Activated T-cell treated with anti-CD3 and anti-CD28 coated beads, Interleukin-2, amount 50 U/mL, for 48 hours (primary cell): Measurements from ENCODE around the gene DDC.

Experiments
- DNase-seq, 2 experiments: peaks; one replicate each; pipeline ENCODE4 v3.0.0-alpha.2; 2020

Gene DDC

DNA sequence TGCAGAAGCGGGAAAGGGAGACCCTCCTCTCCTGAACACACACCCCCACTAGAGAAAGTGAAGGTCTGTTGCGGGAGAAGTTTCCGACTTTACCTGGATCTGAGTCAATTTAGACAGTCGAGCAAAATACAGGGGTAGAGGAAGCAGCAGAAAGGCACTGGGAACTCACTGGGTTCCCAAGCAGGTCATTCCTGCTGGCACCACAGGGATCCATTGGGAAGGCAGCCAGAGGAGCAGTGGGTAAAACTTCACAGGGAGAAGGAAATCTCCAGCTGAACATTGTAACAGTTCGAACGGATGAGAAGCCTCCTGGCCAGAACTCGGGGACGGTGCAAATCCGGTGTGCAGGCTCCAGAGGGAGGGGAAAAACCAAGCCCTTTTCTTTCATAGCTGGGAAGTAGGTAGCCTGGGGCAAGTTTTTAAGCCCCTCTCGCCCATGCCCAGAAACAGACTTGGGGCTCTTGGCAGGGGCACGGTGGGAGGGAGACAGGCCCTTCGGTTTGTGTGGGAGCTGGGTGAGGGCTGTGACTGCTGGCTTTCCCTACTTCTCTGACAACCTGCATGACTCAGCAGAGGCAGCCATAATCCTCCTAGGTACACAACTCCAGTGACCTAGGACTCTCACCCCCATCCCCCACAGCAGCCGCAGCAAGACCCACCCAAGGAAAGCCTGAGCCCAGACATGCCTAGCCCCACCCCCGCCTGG lies 51.9 kb downstream of the DDC start:
- DNase-seq, result no peak

DNA sequence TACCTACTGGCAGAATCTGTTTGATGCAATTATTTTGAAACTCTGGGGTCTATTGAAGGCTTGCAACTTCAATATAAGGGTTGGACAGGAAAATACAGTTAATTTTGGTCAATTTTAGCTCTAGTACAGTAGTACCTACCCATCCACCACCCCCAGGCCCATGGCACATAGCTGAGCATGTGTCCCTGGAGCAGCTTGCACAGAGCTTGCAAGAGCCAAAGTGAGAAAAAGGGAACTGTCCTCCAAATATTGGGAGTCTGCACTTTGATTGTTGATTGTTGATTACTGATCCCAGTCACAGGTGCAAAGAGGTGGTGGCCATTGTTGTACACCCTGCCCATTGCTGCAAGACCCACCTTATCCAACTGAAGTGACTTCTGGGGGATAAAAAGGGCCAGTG lies 52.8 kb downstream of the DDC start:
- no peak for DNase-seq

DNA sequence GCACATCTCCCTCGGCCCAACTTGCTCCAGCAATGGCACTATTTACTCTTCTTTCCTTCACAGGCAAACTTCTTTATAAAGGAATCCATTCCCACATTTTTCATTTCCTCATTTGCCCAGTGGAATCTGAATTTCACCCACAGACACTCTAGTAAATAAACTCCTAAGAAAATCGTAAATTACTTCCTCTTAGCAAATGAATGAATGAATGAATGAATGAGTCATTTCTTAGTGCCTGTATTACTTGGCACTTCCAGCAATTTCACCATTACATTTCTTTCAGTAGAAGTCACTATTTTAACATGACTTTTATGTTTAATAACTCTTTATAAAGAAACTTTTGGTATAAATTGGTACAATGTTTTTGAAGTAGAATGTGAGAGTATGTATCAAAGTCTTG lies 55.7 kb downstream of the DDC start:
- no peak for DNase-seq

DNA sequence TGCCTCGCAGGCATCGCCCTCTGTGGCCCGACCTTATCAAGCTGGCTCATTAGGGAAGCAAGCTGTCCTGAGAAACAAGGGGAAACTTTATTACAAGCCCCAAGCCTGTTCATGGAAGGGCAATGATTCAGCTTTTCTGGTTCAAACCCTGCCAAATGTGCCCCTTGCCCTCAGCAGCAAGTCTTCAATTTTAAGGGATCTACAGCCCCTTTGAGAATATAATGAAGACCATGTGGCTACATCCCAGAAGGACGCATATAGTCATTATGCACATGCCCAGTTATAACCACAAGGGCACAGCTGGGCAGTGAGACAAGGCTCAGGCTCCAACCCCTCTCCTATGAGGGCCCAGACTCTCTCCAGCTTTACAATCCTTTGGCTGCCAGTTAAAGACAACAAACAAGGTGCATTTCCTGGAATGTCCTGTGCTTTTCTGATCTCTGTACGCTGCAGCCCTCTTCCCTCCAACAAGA lies 56.7 kb downstream of the DDC start:
- no peak for DNase-seq

DNA sequence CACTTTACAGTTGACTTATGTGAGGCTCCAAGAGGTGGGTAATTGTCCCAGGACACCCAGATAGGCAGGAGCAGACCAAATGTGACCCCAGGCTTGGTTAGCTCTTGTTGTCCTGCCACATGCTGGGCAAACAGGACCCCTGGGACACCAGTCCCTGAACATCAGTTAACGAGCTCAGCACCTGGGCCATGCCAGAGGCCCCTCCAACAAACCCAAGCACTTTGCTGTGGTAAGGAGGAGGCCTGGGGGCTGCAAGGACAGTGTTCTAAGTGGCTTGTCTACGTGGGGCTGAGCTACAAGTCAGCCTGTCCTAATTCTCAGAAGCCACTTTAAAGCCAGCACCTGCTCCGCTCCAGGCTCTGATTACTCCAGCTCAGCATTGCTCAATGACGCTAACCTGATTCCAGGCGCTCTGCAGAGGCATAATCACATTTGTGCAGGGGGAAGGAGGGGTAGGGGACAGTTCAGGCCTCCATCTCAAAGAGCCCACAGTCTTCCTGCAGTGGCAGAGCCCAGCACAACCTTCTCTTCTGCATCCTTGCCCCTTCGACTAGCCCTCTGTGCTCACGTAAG lies 57.2 kb downstream of the DDC start:
- no peak for DNase-seq

DNA sequence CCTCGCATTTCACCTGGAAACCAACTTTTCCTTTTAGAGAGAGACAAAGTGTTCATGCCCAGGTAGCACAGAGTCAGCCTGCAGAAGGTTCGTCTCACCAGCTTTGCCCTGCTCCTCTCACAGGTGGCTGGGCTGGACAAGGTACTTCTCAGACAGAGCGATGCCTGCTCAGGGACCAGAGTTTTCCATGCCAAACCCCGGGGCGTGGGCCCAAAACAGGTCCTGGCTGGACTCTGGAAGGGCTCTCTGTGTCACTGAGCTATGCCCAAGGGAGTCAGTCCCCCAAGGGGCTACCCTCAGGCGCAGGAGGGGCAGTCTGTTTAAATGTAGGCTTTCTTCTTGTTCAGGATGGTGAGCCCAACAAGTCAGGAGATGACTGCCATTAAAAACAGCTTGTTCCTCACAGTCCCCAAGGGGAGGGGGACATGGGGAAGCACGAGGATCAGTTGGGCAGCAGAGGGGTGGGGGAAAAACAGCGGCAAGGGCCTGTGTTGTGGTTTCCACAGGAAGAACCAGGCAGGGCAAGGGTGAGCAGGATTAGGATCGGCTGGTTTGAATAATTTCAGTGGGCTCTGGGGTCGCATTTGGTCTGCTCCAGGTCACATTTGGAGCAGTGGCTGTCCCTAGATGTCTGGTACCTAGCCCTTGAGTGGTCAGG lies 59.5 kb downstream of the DDC start:
- no peak for DNase-seq

DNA sequence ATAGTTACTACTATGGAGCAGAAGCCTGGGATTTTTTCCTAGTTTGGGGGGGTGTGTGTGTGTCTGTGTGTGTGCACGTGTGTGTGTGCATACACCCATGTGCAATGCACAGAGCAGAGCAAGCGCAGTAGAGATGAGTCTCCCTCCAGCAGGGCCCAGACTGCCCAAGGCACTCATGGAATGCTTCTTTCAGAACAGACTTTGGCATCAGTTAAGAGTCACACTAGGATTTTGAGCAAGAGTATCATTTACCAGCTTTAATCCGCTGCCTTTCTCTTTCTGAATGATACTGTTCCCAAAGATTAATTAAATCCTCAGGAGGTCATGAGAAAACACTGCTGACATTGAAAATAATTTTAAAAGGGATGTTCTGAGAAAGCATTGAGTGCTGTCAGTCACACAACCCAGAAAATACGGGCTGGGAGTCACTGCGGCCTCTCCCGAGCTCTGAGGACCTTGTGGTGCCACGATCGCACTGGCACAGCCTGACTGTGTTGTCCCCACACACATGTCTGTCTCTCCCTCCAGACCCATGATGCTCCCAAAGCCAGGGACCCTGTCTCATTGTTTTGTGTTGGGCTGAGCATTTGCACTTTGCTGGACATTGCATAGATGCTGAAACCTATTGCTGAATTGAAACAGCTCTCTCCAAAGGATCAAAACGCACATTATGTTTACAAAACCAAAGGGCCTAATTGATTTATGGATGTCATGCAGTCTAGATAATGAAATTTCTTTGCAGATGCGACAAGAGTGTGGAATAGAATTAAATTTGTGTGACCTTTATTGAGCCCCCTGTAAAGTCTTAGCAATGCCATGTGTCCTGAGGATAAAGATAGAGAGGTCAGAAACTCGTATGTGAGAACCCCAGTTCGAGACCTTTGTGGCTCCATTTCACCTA lies 60.3 kb downstream of the DDC start:
- DNase-seq, result no peak

DNA sequence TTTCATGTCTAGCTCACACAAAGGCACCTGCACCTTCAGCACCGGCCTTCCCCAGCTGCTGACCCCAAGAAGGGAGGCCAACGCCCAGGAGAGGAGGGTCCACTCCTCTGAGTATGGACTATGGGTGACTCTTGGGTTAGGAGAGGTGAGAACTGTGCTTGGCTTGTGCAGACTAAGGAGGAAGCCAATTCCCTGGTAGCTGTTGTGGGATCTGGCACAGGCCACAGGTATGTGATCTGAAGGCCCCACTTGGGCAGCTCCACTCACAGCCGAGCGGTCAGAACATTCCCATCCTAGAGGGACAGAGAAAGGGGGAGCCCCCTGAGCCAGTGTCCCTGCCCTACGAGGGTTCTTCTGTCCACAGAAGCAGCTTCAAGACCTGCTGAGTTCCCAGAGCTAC lies 62.3 kb downstream of the DDC start:
- no peak for DNase-seq

DNA sequence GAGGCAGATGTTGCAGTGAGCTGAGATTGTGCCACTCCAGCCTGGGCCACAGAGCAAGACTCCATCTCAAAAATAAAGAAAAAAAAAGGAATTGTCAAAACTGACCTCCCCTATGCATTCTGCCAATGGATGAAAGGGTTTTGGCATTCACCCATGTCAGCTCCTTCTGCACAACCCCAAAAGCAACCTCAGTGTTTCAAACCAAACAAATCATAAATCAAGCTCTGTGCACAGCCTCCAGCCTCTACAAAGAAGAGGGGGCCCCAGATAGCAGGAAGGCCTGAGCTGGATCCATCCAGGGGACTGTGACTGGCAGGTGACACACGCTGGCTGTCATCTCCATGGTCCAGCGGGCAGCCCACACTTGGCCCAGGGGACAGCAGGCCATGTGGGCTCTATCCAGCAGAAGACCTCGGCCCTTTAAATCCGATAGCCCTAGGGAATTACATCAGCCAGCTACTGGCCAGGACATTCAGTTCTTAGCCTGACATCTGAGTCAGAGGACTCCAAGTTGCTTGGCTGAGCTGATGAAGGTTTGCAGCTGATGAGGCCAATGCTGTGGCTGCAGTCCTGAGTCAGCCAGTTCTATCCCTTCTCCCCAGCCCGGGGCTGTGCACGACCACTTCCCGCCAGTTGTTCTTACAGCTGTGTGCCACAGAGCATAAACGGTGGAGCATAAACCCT lies 63.1 kb downstream of the DDC start:
- DNase-seq, result no peak

DNA sequence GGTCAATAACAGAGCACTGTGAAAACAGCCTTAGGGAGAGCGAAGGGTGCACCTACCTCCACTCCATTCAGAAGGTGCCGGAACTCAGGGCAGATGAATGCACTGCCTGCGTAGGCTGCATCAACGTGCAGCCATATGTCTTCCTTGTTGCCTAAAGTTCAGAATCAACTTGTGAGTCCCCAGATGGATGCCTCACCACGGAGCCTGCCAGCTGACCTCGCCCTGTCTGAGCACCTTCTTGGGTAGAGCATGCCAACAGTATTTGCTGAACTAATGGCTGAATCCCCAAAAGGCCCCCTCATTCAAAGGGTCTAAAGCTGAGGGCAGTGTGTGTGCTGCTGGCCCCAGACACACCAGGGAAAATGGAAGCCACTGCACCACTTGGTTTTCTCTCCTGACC lies 66.1 kb downstream of the DDC start:
- DNase-seq, result no peak

DNA sequence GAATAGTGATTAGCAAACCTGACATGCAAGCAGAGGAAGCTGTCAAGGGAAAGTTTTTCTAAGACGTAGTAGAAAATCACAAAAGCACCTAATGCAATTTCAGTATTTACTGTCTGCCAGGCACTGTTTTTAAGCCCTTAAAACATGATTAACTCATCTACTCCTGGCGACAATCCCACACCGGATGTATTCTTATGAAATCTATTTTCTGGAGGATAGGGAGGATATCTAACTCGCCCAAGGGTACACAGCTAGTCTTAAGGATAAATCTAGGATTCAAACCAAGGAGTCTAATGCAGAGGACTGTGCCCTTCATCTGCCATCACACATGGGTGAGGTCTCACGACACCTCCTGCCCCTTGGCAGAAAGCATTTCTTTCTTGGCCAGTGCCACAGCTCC lies 67.2 kb downstream of the DDC start:
- no peak for DNase-seq

DNA sequence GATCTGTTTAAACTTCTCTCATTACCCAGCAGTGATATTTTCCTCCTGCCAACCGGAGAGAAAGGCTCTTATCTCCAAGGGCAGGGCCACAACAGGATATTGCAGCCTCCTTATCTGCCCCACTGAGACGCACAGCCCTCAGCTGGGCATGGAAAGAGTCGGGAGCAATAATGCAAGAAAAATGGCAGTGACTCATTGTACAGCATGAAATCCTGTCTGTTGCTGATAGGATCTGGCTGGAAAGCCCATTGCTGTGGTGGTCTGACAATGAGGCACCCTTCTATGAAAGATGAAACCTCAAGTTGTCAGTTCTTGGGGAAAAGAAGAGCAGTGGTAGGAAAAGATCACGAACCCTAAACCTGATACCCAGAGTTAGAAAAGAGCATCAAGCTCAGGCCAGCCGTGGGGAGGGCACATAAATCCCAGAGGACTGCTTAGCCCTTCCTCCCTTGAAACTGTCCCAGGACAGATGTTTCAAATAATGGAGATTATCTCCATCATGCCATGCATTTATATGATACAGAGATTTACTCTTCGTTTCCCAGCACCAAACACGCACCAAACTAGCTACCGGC lies 68.0 kb downstream of the DDC start:
- DNase-seq, result no peak

DNA sequence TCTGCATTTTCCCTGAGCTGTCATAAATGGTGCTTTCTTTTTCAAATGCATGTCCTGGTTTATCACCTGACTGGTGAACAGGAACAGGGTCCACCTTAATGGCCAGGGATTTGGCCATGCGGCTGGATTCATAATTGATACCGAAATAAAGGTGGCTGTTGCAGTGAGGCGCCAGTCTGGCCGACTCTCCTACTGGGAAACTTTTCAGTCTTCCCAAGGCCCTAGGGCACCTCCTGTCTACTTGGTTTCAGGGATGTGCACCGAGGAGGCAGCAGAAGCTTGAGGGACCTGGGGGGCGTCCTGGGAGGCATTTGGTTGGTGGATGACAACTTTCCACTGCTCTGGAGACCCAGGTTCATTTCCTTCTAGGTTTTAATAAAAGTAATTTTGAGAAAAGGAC lies 68.6 kb downstream of the DDC start:
- no peak for DNase-seq

DNA sequence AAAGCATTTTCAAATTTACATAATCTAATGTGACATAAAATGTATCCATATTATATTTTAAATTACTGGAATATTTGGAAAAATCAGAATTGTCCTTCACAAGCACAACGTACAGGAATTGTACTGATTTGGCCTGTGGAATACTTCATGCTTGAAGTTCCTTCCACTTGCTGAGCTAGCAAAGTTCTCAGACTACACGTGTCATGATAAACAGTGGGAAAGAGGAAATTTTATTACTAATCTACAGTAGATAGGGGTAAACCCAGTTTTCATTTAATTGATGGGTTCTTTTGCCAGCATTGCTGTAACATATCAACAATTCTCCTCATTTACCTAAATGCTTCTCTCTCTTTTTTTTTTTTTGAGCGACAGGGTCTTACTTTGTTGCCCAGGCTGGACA lies 69.5 kb downstream of the DDC start:
- no peak for DNase-seq

DNA sequence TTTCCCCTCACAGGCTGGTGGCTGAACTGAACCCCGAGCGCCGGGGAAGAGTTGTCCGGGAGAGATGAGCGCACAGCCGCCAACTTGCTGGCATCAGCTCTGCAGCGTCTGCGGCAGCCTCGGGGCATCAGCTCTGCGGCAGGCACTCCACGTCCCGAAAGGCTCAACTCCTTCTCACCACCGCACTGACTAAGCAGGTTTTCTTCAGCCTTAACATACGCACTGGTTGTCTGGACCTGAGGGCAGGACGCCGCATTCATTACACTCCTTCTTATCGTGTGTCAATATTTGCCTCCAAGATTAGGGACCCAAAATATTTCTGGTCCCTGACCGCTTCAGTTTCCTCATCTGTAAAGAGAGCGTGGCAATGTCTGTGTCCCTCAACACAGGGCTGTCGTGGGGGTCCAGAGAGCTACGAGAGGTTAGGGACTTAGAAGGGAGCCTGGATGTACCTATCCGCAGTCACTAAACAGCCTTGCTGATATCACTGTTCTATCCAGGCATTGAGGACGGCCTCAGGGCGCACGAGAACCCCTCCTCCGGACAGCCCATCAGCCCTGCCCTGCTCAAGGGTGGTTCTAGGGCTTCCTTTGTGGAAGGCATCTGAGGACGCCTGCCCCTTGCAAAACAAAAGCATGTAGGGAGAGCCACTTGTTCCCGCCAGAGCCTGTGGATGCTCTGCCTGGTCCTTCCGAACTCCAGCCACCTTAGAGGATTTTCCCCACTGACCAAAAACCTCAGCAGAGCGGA lies 72.3 kb downstream of the DDC start:
- no peak for DNase-seq

DNA sequence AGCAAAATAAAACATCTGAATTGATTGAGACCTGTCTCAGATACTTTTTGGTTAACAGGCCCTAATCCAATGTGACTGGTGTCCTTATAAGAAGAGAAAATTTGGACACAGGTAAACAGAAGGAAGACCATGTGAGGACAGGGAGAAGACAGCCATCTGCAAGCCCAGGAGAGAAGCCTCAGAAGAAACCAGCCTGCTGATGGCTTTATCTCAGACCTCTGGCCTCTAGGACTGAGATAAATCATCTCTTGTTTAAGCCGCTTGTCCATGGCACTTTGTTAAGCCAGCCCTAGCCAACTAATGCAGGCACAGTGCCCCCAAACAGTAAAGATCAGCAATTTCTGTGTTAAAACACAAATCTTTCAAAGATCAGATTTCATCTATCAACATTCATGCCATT lies 73.3 kb downstream of the DDC start:
- no peak for DNase-seq

DNA sequence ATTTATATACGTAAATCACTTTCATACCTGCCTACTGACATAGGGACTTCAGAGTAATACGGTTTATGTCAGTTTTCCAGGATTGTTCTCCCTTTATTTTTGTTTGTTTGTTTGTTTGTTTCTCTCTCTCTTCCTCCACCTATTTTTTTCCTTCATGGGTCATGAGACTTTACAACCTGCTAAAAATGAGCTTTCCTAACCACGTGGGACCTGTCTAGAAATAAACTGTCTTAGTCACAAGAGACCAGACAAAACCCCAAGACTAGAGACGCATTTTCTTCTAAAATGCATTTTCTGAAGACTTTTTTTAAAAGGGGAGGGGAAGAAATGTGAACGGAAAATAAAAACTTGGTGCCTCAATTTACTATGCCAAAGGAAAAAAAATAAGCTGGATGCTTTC lies 74.0 kb downstream of the DDC start:
- DNase-seq, result no peak

DNA sequence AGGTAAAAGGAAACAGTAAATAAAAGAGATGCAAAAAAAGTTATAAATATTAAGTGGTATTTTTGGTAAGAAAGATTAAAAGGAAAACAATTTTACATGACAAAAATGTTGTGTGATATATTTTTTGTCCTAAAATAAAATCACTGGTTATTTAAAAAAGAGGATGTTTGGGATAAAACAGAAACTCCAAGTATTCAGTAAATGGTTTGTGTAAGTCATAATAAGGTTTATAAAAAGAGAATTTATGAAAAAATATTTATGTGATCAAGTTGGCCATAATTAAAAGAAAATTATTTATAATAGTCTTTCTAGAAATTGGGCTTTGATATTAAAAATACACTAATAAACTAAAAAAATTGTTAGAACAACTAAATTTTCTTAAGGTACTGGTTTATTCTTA lies 76.8 kb downstream of the DDC start:
- no peak for DNase-seq

DNA sequence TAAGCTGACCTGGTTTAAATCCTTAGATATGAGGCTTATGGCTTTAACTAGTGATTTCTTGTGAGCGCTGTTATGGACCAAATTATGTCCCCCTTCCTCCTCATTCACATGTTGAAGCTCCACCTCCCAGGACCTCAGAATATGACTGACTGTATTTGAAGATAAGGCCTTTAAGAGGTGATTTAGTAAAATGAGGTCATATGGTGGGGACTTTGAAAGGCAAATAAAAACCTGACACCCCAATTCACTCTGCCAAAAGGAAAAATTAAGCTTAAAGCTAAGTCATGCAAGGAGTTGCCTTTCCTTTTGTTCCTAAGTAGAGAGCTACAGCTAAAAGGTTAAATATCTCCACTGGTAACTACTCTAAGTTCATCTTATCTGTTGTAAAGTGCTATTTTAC lies 78.7 kb downstream of the DDC start:
- DNase-seq, result no peak

DNA sequence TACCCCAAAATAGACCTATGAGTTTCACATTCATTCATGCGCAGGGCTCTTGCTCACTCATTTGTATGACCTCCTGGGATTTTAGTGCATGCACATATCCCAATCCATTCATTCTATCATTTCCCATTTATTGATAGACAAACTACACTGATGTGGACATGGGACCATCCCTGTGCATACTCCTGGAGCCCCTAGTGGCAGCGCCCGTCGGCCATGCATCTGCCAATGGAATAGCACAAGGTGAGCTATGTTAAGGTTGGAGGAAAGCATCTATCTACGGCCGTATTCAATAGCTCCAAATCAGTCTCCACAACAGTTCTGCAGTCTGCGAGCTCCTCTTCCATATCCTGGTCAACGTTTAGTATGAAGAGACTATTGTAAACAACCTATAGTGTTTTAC lies 83.3 kb downstream of the DDC start:
- no peak for DNase-seq

DNA sequence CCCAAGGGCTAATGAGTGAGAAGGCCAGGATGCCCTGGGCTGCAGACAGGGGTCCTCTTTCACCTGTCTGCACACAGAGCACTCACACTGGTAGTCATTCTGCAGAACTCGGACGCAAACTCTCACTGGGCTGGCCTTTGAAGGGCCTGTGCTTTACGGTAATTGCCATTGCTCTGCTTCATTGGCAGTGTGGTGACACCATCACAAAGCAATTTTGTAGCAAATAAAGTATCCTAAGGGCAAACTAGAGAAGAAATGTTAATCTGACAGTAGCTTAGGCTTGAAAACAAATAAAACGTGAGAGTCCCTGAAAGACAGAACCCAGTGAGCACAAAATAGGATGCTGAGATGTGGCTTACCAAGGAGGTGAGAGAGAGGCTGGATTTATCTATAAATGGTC lies 84.4 kb downstream of the DDC start:
- no peak for DNase-seq
